HCT116 (cell line): Measurements from ENCODE around the gene RCAN2. TPM values are rescaled to one million over a fixed set of nuclear protein-coding genes. Genes with fewer than 3 reads are reported as not detected.

Experiments used
- ATAC-seq: fragments of 200-7000 bp; cut with Tn5 transposase; 2 replicates; pipeline ENCODE4 v1.9.1; 2020; ENCODE audit warnings: mild to moderate bottlenecking, moderate library complexity
- BruUV-seq: library from RNA; stranded (reverse); fragments of 400-500 nt; replicated peaks from 2 replicates; lab custom pipeline; 2021; lab: Mats Ljungman, UMichigan
- CTCF ChIA-PET: fragments of 300-600 bp; sonication (Branson Sonifier 250); formaldehyde crosslinking; loops from one replicate; lab custom pipeline; 2021; ENCODE audit warnings: antibody characterized with exemption; lab: Charles Lee
- POLR2A ChIA-PET: fragments of 300-600, 350-600 bp; sonication (Branson Sonifier 250); formaldehyde crosslinking; loops from one replicate; lab custom pipeline; 2021; ENCODE audit warnings: antibody characterized with exemption; lab: Charles Lee
- RAD21 ChIA-PET, 2 experiments: fragments of 300-600 bp; sonication (Branson Sonifier 250); formaldehyde crosslinking; loops; one replicate each; lab custom pipeline; 2023; ENCODE audit warnings: low total read pairs in 2 of 2; ENCODE audit not compliant: uncharacterized antibody in 2 of 2, unreplicated experiment in 2 of 2, low non-redundant PET in 1 of 2; lab: Charles Lee
- DNase-seq: peaks from one replicate; pipeline ENCODE4 v3.0.0-alpha.2; 2010; ENCODE audit warnings: low read depth, low spot score
- H2AFZ ChIP-seq: fragments of 200-600 bp; shearing (Covaris generic), sonication (generic); 2 replicates; pipeline ENCODE4 v1.6.1; 2017; ENCODE audit warnings: low read depth, mixed run types, mixed read lengths, antibody characterized with exemption, low read length; ENCODE audit not compliant: poor library complexity, severe bottlenecking
- H3K27ac ChIP-seq: 2 replicates; pipeline ENCODE4 v1.5.1; 2012; ENCODE audit warnings: low read depth, low read length
- H3K27me3 ChIP-seq: fragments of 200-600 bp; sonication (generic); 2 replicates; pipeline ENCODE4 v1.6.1; 2016; ENCODE audit warnings: mixed run types, low read length, mixed read lengths; ENCODE audit not compliant: insufficient read depth
- H3K36me3 ChIP-seq, 2 experiments: fragments of 200-500 bp in 1 of 2; fragments of 200-600 bp in 1 of 2; sonication (Bioruptor generic) in 1 of 2; sonication (generic) in 1 of 2; 2 replicates each; pipeline versions ENCODE4 v1.5.1 to v1.6.1; 2014 to 2016; ENCODE audit warnings: low read length in 2 of 2, inconsistent platforms in 1 of 2, mixed read lengths in 1 of 2, mixed run types in 1 of 2; ENCODE audit not compliant: insufficient read depth in 2 of 2, control insufficient read depth in 1 of 2
- H3K4me1 ChIP-seq, 2 experiments: fragments of 200-600 bp in 1 of 2; sonication (generic) in 1 of 2; 2 replicates each; pipeline versions ENCODE4 v1.5.1 to v1.6.1; 2012 to 2017; ENCODE audit warnings: low read length in 2 of 2, inconsistent platforms in 1 of 2, mild to moderate bottlenecking in 1 of 2, mixed read lengths in 1 of 2, mixed run types in 1 of 2, moderate library complexity in 1 of 2; ENCODE audit not compliant: insufficient read depth in 2 of 2, control insufficient read depth in 1 of 2
- H3K4me2 ChIP-seq: fragments of 200-600 bp; sonication (generic); 2 replicates; pipeline ENCODE4 v1.6.1; 2017; ENCODE audit warnings: mixed run types, low read length, mixed read lengths
- H3K4me3 ChIP-seq, 2 experiments: fragments of 200-600 bp in 1 of 2; sonication (generic) in 1 of 2; replicated peaks in 1 of 2; 2 replicates each; pipeline ENCODE4 v1.5.1; 2011 to 2016; ENCODE audit warnings: low read length in 2 of 2, control low read depth in 1 of 2, low read depth in 1 of 2, mild to moderate bottlenecking in 1 of 2, mixed read lengths in 1 of 2, mixed run types in 1 of 2
- H3K79me2 ChIP-seq: fragments of 200-600 bp; sonication (generic); 2 replicates; pipeline ENCODE4 v1.6.1; 2017; ENCODE audit warnings: mild to moderate bottlenecking, mixed run types, low read length, moderate library complexity, mixed read lengths; ENCODE audit not compliant: insufficient read depth
- H3K9ac ChIP-seq: fragments of 200-600 bp; sonication (generic); 2 replicates; pipeline ENCODE4 v1.6.1; 2016; ENCODE audit warnings: low read length, mixed read lengths
- H3K9me2 ChIP-seq: fragments of 200-600 bp; sonication (generic), shearing (Covaris generic); 2 replicates; pipeline ENCODE4 v1.6.1; 2017; ENCODE audit warnings: mixed run types, mild to moderate bottlenecking, moderate library complexity; ENCODE audit not compliant: insufficient read depth
- H3K9me3 ChIP-seq, 2 experiments: fragments of 200-500 bp in 1 of 2; fragments of 200-600 bp in 1 of 2; sonication (Bioruptor generic) in 1 of 2; sonication (generic) in 1 of 2; 2 replicates each; pipeline ENCODE4 v1.6.1; 2014 to 2017; ENCODE audit warnings: low read length in 2 of 2, mixed read lengths in 2 of 2, inconsistent platforms in 1 of 2, low read depth in 1 of 2, mild to moderate bottlenecking in 1 of 2, mixed run types in 1 of 2, moderate library complexity in 1 of 2; ENCODE audit not compliant: control insufficient read depth in 1 of 2, insufficient read depth in 1 of 2
- H4K20me1 ChIP-seq: fragments of 200-600 bp; sonication (generic), shearing (Covaris generic); 2 replicates; pipeline ENCODE4 v1.6.1; 2017; ENCODE audit warnings: mixed run types, mild to moderate bottlenecking, moderate library complexity; ENCODE audit not compliant: insufficient read depth
- ATF3 ChIP-seq: IDR thresholded peaks from 2 replicates; pipeline ENCODE4 v1.6.1; 2012
- CBX3 ChIP-seq: IDR thresholded peaks from 2 replicates; pipeline ENCODE4 v1.6.1; 2012; ENCODE audit warnings: low read depth
- EGR1 ChIP-seq: IDR thresholded peaks from 2 replicates; pipeline ENCODE4 v1.6.1; 2012; ENCODE audit warnings: low read depth
- EZH2 ChIP-seq: fragments of 200-600 bp; sonication (generic); IDR thresholded peaks from 2 replicates; pipeline ENCODE4 v1.6.1; 2017; ENCODE audit warnings: antibody characterized with exemption, mixed run types
- FOSL1 ChIP-seq: IDR thresholded peaks from 2 replicates; pipeline ENCODE4 v1.6.1; 2012; ENCODE audit warnings: low read depth
- JUND ChIP-seq: IDR thresholded peaks from 2 replicates; pipeline ENCODE4 v1.6.1; 2012
- POLR2A ChIP-seq: IDR thresholded peaks from 2 replicates; pipeline ENCODE4 v1.7.0; 2011; ENCODE audit warnings: borderline replicate concordance; ENCODE audit not compliant: insufficient read depth, insufficient read length; ENCODE audit errors: extremely low read depth
- POLR2AphosphoS5 ChIP-seq: IDR thresholded peaks from 2 replicates; pipeline ENCODE4 v1.6.1; 2011; ENCODE audit warnings: mild to moderate bottlenecking, low read depth, low read length, moderate library complexity
- RAD21 ChIP-seq: IDR thresholded peaks from 2 replicates; pipeline ENCODE4 v1.6.1; 2012; ENCODE audit warnings: low read depth, mild to moderate bottlenecking
- SIN3A ChIP-seq: IDR thresholded peaks from 2 replicates; pipeline ENCODE4 v1.6.1; 2012; ENCODE audit warnings: low read depth
- SP1 ChIP-seq: IDR thresholded peaks from 2 replicates; pipeline ENCODE4 v1.6.1; 2012; ENCODE audit warnings: low read depth
- TCF7L2 ChIP-seq: IDR thresholded peaks from 2 replicates; pipeline ENCODE4 v1.7.0; 2011; ENCODE audit warnings: borderline replicate concordance, inconsistent platforms; ENCODE audit not compliant: insufficient read depth, insufficient read length; ENCODE audit errors: extremely low read depth
- YY1 ChIP-seq: IDR thresholded peaks from 2 replicates; pipeline ENCODE4 v1.6.1; 2011; ENCODE audit warnings: low read length, low read depth, moderate library complexity, mild to moderate bottlenecking; ENCODE audit not compliant: insufficient replicate concordance; ENCODE audit errors: extremely low read depth
- ZFX ChIP-seq: fragments of 450-650 bp; IDR thresholded peaks from 2 replicates; pipeline ENCODE4 v1.6.1; 2017
- ZNF274 ChIP-seq: fragments of 200-500 bp; sonication (Bioruptor generic); IDR thresholded peaks from 2 replicates; pipeline ENCODE4 v1.6.1; 2014; ENCODE audit warnings: mild to moderate bottlenecking, low read depth, low read length, inconsistent platforms
- intact Hi-C: fragments of 100-400 bp; cut with micrococcal nuclease; formaldehyde crosslinking; loops from 2 replicates; pipeline ENCODE4 v1.10.0; 2022
- total RNA-seq: library from RNA; stranded (reverse); gene quantifications from one replicate; pipeline ENCODE4 v1.2.1, GENCODE V29; 2021; ENCODE audit not compliant: unreplicated experiment
- TF ChIP-seq, protein P1 (sequence below): IDR thresholded peaks from 2 replicates; pipeline ENCODE4 v1.6.1; 2011; ENCODE audit warnings: mild to moderate bottlenecking, low read length, moderate library complexity; ENCODE audit not compliant: insufficient replicate concordance; ENCODE audit errors: extremely low read depth

The RCAN2 gene
- total RNA-seq, 1 experiment from 2014 or later: 0.57 TPM

DNA sequence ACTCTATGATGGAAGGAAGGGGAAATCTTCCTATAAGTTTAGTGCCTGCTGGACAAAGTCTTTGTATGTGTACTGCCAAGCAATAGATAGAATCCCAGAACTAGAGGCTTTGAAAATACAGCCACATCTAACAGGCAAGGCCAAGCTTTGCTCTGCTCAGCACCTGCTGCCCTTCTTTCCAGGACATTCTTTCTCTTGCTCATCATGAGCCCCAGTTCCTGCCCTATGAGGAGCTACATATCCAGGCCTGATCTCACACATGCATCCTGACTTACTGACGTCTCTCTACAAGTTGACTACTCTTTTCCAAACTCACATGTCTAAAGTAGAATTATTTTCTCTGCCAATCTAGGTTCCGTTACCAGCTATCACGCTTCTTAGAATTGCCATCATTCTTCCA lies 256.0 kb downstream of the RCAN2 start (continued):
- TF ChIP-seq TCF7L2: no peak

DNA sequence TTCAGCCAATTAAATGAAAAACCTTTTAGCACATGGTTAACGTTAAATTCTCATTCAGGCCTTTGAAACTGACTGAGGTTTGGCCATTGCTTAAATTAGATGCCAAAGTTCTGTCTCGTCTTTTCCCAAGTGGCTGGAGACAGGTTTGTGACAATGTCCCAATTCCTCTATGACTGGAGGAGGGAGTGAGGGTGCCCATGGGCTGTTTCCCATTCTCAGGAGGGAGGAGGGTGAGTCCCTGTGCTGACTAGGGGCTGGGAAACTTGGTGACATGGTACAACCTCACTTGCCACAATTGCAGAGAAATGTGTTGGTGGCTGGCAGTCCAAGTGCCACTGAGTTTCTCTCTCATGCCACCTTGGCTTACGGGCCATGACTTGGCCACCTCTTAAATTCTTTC lies 256.5 kb downstream of the RCAN2 start:
- ChIA-PET CTCF (no interaction called here), RAD21 (no interaction called here), POLR2A (no interaction called here)
- intact Hi-C loops: no loop called here
- H3K9ac ChIP-seq: no peak overlapping the region
- no peaks in the 10 kb centered on the region for H3K36me3 ChIP-seq
- H3K79me2 ChIP-seq: no peaks in the 10 kb centered on the region
- H3K27me3 ChIP-seq: no peaks in the 10 kb centered on the region
- DNase-seq (no peak), ATAC-seq (no peak)
- H3K9me3 ChIP-seq: no peaks in the 10 kb centered on the region
- no peaks in the 10 kb centered on the region for H3K4me1 ChIP-seq
- no peak overlapping the region for H3K27ac ChIP-seq
- no peaks in the 10 kb centered on the region for H3K9me2 ChIP-seq
- H2AFZ ChIP-seq: no peak overlapping the region
- no peaks in the 10 kb centered on the region for H4K20me1 ChIP-seq
- TF ChIP-seq POLR2AphosphoS5 (no peak), EGR1 (no peak), RAD21 (no peak), POLR2A (no peak), TCF7L2 (no peak), ZNF274 (no peak)
- no TSS peak for BruUV-seq
- no peak overlapping the region for H3K4me3 ChIP-seq
- H3K4me2 ChIP-seq: no peak overlapping the region

GRCh38 chr6:46234156-46234556 lies 257.1 kb downstream of the RCAN2 start:
- intact Hi-C loops: no loop called here
- CTCF ChIA-PET: no interaction called here

More at GRCh38 chr6:46234156-46234556, 257.1 kb downstream of the RCAN2 start:
- Histone ChIP-seq H3K4me1 (no peaks in the 10 kb centered on the region), H3K79me2 (no peaks in the 10 kb centered on the region), H3K9me3 (no peaks in the 10 kb centered on the region), H3K36me3 (no peaks in the 10 kb centered on the region), H3K9ac (no peak overlapping the region), H3K27me3 (no peaks in the 10 kb centered on the region), H4K20me1 (no peaks in the 10 kb centered on the region), H3K4me2 (no peak overlapping the region), H3K27ac (no peak overlapping the region), H2AFZ (no peak overlapping the region)
- BruUV-seq: no TSS peak
- DNase-seq (no peak), ATAC-seq (no peak)
- RAD21 ChIA-PET: no interaction called here
- POLR2A ChIA-PET: no interaction called here
- no peak for TF ChIP-seq JUND
- TF ChIP-seq TCF7L2: no peak
- TF ChIP-seq ZFX: no peak
- no peak for TF ChIP-seq CBX3
- no peak for TF ChIP-seq SIN3A
- no peak for TF ChIP-seq YY1
- no peak for TF ChIP-seq SP1
- TF ChIP-seq, protein P1, sequence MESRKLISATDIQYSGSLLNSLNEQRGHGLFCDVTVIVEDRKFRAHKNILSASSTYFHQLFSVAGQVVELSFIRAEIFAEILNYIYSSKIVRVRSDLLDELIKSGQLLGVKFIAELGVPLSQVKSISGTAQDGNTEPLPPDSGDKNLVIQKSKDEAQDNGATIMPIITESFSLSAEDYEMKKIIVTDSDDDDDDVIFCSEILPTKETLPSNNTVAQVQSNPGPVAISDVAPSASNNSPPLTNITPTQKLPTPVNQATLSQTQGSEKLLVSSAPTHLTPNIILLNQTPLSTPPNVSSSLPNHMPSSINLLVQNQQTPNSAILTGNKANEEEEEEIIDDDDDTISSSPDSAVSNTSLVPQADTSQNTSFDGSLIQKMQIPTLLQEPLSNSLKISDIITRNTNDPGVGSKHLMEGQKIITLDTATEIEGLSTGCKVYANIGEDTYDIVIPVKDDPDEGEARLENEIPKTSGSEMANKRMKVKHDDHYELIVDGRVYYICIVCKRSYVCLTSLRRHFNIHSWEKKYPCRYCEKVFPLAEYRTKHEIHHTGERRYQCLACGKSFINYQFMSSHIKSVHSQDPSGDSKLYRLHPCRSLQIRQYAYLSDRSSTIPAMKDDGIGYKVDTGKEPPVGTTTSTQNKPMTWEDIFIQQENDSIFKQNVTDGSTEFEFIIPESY: no peak
- TF ChIP-seq RAD21: no peak
- TF ChIP-seq ATF3: no peak
- no peak for TF ChIP-seq EZH2
- no peak for TF ChIP-seq FOSL1
- TF ChIP-seq, all 23 proteins: peak for 0
- Histone ChIP-seq H3K4me3 (no peak overlapping the region), H3K9me2 (no peaks in the 10 kb centered on the region)
